A673 (cell line): Measurements from ENCODE around the gene MTF2.

Source experiments
- CTCF ChIP-seq: fragments of 300-800, 200-600 bp; sonication (generic); conservative IDR thresholded peaks from 2 replicates; pipeline ENCODE4 v1.5.1; 2017; ENCODE audit warnings: low read depth, mild to moderate bottlenecking, antibody characterized with exemption, low read length, moderate library complexity, mixed read lengths
- EZH2 ChIP-seq: fragments of 200-600 bp; sonication (generic); IDR thresholded peaks from 2 replicates; pipeline ENCODE4 v1.6.1; 2017; ENCODE audit warnings: borderline replicate concordance, low read depth, mild to moderate bottlenecking, mixed read lengths, antibody characterized with exemption, low read length; ENCODE audit not compliant: poor library complexity, severe bottlenecking

GRCh38 chr1:93180723-93181613 lies 101.9 kb downstream of the MTF2 start, which contains the start of gene CCDC18:
- TF ChIP-seq CTCF, result no peak
- TF ChIP-seq EZH2, result no peak
